ENCODE measurements around the gene UBFD1.
"Not testable (repeated sequence)": the region's sequence is repeated elsewhere in the genome, so short reads cannot be mapped to it uniquely, and the experiment has no call there.

Gene UBFD1

GRCh38 chr16:23556881-23557778, at the start of gene UBFD1, which contains the start of gene EARS2:
UBFD1 (plus strand) TSS chr16:23557727; CDS start chr16:23557743, 16 bp downstream.
EARS2 (minus strand) TSS chr16:23557350; CDS start chr16:23557343, 7 bp downstream.
- DNase-seq, result peak; percentile 98

DNA sequence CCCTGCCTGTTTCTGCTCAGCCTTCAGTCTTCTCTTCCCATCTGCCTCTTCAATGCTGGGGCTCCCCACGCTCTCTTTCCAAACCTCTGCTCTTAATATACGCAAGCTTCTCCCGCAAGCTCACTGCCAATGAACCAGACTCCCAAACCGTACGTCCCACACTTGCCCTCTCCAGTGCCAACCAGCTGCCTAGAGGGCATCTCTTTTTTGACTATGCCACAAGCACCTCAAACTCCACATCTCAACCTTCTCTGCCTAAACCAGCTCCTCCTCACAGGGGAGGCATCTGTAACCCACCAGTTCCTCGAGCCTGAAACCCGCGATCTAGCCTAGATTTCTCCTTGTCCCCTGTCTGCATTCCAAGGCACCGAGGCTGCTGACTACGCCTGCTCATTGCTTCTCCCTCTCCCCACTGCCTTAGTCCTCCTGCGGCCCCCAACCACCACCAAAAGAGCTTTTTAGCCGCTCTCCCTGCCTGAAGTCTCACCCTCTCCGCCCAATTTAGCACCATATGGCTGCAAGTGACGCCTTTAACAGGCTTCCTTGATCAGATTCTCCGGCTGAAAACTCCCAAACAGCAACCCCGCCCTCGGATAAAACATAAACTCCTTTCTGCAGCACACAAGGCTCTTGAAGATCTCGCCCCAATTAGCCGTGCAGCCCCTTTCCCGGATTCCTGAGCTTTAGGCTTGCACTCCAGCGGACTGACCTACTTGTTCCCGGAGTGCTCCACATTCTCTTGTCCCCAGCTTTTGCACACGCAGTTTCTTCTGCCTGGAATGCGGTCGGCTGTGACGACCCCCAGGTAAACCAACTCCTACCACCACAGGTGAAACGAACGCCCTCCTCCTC, 48.7 kb upstream of the UBFD1 start:
- peak; percentile 34 for DNase-seq

DNA sequence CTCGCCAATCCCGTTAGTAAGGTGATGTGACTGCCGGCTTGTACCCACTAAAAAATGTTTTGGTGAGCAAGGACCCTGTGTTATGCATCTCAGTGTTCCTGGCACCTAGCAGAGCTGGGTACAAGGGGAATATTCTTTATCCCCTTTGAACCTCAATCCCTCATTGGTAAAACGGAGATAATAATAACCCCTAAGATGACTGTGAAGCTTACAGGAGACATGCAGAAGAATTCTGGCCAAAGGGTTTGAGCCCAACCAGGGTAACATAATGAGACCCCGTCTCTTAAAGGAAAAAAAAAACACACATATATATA, 48.1 kb upstream of the UBFD1 start:
- no peak for DNase-seq

DNA sequence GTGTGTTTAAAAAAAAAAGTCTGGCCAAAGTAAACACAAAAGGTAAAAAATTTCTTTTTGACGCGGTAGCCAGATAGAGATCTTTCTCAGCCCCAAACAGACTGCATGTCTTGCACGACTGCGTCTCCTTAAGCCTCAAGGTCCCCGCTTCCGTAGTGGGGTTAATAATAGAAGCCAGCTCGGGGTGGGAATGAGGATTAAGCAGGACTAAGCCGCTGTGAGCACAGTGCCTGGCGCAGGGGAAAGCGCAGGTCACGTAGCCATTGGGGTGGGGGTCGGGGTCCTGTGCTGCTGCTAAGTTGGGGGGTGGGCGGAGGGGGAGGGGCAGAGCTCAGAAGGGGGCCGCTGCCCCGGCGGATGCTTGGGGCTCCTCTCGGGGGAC, 47.8 kb upstream of the UBFD1 start:
- DNase-seq, result no peak

DNA sequence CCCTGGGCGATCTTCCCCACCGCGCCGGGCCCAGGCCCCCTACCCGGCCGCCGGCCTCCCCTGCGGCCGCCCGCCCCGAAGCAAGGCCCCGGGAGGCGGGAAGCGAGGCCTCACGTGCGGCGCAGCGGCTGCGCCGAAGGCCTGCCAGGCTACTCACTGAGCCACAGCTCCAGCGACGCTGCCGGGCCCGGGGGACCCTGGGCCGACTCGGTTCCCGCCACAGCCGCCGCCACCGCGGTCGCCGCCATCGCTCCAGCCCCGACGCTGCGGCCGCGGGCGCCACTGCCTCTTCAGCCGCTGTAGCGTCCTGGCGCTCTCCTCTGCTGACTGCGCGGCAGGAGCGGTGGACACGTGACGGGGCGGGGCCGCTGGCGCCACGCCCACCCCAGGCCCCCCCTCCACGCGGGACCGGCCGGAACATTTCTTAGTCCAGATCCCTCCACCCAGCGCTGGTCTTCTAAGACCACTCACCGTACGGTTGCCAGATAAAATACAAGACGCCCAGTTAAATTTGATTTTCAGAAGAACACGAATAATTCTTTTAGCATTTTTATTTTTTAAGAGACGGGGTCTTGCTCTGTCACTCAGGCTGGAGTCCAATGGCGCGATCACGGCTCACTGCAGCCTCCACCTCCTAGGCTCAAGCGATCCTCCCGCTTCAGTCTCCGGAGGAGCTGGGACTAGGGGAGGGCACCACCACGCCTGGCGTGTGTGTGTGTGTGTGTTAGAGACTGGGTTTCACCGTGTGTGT, 47.2 kb upstream of the UBFD1 start, which contains the start of gene GGA2:
TSS of gene GGA2 (minus strand) at position 331 of the 751 bp plus-strand sequence. CDS start at position 248, 83 bp downstream.
- peak; percentile 85 for DNase-seq

GRCh38 chr16:23510915-23511270, 46.6 kb upstream of the UBFD1 start:
- DNase-seq, result not testable (repeated sequence)

DNA sequence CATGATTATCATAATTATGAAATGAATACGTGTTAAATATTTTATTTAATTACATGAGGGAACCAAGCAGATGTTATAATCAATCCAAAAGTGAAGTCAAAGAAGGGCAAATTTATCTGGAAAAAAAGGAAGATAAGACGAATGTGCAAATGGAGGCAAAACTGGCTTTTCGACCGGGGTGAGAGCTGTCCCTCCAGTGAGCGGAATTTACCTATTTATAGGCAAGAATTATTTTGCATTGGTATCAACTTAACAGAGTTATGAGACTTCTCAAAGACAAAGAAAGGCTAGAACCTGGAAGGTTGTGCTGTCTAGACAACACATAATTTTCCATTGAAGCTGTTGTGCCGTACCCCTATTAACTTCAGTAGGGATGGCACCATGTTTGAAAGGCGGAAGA, 45.8 kb upstream of the UBFD1 start:
- no peak for DNase-seq

DNA sequence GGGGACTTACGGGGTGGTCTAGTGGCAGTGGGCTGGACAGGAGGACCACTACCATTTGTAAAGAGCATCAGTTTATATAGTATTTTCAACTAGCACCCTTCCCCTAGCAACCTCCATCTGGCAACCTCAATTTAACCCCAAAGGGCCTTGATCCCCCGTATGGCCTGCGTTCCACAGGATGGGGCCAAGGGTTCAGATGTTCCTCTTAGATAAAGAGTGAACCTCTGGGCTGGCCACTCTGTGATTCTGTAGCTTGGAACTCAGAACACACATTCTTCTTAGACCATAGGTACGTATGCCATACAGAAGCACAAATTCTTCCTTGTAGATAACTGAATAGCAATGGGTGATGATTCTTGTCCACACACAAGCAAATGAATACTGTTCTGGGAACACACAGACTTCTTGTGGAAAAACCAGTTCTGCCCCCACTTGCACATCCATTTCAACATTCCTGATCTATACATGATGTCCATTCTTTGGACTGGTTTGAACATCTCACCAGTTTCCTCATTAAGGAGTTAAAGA, 45.3 kb upstream of the UBFD1 start:
- DNase-seq, result no peak

GRCh38 chr16:23514381-23515152, 43.0 kb upstream of the UBFD1 start:
- DNase-seq, result no peak

DNA sequence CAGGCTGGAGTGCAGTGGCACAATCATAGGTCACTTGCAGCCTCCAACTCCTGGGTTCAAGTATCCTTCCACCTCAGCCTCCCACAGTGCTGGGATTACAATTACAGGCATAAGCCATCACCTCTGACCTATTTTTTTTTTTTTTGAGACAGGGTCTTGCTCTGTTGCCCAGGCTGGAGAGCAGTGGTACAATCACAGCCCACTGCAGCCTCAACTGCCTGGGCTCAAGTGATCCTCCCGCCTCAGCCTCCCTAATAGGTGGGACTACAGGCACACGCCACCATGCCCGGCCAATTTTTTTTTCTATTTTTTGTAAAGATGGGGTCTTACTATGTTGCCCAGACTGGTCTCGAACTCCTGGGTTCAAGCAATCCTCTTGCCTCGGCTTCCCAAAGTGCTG, 41.6 kb upstream of the UBFD1 start:
- no peak for DNase-seq

DNA sequence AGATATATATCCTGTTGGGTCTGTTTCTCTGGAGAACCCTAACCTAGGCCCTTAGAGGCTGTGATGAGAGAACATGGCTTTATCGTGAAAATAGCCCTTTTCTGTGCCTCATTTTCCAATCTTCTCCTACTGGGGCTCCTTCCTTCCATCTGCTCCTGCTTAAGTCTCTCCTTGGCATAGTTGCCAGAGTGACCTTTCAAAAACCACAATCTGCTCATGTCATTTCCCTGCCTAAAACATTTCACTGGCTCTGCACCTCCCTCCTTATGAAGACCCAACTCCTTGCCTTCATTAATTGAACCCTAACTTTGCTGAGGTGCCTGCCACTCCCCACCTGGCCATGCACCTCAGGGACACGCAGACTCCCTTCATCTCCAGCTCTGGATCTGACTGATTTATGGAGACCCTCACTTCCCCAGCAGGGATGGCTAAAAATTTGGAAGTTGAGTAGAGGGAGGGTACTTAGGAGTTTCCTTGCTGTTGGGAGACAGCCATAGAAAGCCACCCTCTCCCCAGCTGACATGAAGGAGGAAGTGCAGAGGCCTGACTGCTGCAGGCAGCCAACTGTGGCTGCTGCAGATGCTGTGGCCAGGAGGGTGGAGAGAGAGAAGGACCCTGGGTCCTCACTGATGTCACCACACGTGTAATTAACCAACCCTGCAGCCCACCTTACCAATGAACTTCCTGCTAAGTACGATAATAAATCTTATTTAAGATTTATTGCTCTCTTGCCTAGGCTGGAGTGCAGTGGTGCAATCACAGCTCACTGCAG, 41.0 kb upstream of the UBFD1 start:
- DNase-seq, result no peak

- peak; percentile 49 for DNase-seq
Measured at GRCh38 chr16:23518435-23518891, 39.1 kb upstream of the UBFD1 start.

GRCh38 chr16:23519282-23519681, 38.2 kb upstream of the UBFD1 start:
- DNase-seq, result no peak

DNA sequence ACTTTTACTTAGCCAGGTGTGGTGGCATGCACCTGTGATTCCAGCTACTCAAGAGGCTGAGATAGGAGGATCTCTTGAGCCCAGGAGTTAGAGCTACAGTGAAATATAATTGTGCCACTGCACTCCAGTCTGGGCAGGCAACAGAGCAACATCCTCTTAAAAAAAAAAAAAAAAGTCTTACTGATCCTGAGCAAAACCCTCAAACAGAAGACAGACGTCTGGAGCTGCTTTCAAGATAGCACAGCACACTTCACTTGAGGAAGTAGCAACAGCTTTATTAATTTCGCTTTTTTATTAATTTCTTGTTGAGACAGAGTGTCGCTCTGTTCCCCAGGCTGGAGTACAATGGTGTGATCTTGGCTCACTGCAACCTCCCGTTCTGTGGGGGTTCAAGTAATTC, 37.0 kb upstream of the UBFD1 start:
- DNase-seq, result no peak

GRCh38 chr16:23521037-23521743, 36.3 kb upstream of the UBFD1 start:
- no peak for DNase-seq

- no peak for DNase-seq
Measured at GRCh38 chr16:23521965-23522364, 35.6 kb upstream of the UBFD1 start.

GRCh38 chr16:23523321-23523720, 34.2 kb upstream of the UBFD1 start:
- DNase-seq, result no peak

DNA sequence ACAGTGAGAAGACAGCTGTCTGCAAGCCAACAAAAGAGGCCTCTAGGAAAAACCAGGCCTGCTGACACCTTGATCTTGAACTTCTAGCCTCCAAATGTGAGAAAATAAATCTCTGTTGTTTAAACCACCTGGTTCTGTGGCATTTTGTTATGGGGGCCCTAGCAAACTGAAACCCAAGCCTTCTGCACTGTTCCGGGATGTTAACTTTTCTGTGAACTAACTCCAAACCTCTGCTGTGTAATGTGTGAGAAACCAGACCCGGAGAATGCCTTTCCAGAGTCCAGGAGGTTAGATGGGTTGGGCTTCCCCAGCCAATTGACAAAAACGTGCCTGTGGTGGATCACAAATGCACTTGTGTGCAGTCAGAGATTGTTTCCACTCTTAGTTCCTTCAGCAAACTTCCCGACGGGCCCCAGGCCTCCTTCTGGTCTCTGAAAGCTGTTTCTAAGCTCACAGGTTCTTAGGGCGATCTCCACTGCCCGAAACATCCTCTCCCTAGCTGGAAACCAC, 33.6 kb upstream of the UBFD1 start:
- no peak for DNase-seq

GRCh38 chr16:23524886-23525285, 32.6 kb upstream of the UBFD1 start:
- no peak for DNase-seq

DNA sequence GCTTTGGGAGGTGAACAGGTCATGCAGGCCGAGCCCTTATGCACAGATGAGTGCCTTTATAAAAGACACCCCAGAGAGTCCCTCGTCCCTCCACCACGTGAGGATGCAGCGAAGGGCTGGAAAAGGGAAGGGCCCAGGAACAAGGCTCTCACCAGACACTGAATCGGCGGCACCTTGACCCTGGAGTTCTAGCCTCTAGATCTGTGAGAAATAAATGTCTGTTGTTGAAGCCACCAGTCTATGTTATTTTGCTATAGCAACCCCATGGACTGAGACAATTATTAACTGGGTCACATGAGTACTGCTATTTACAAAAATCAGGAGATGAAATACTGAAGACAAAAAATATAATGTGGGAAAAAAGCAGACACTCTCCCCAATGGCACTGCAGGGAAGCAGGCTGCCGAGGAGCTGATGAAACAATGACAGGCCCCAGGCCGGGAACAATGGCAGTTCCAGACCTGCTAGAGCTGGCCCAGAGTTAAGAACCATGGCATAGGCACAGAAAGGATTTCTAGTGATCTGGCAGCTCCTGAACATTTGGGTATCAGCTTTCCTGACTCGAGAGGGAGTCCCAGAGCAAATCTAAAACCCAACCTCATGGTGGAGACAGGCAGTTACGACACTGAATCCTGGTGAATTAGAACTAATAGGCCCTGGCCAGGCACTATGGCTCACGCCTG, 29.4 kb upstream of the UBFD1 start:
- DNase-seq, result no peak

All from NCI-H2227 treated with DMSO at 0.1 percent for 48 hours (cell line).